PC-3 (cell line): ENCODE results near the gene CDC27. TPM values are rescaled to one million over a fixed set of nuclear protein-coding genes. Genes with fewer than 3 reads are reported as not detected.

ENCODE experiments used
- ATAC-seq: fragments of 200-7000 bp; cut with Tn5 transposase; 2 replicates; pipeline ENCODE4 v1.9.1; 2020; ENCODE audit warnings: mild to moderate bottlenecking, moderate library complexity
- BruUV-seq: library from RNA; stranded (reverse); fragments of 400-500 nt; replicated peaks from 2 replicates; lab custom pipeline; 2021; lab: Mats Ljungman, UMichigan
- CTCF ChIA-PET: fragments of 300-600 bp; sonication (Branson Sonifier 250); formaldehyde crosslinking; loops from one replicate; lab custom pipeline; 2022; ENCODE audit warnings: antibody characterized with exemption; lab: Charles Lee
- POLR2A ChIA-PET: fragments of 300-600 bp; sonication (Branson Sonifier 250); formaldehyde crosslinking; loops from one replicate; lab custom pipeline; 2022; ENCODE audit warnings: antibody characterized with exemption; ENCODE audit not compliant: unreplicated experiment; lab: Charles Lee
- DNase-seq: peaks from one replicate; pipeline ENCODE4 v3.0.0-alpha.2; 2015
- H2AFZ ChIP-seq: fragments of 300-600 bp; sonication (generic); 2 replicates; pipeline ENCODE4 v1.6.0; 2016; ENCODE audit warnings: antibody characterized with exemption, low read length
- H3F3A ChIP-seq: fragments of 300-600 bp; sonication (generic); one replicate; pipeline ENCODE4 v1.6.0; 2017; ENCODE audit warnings: antibody characterized with exemption, low read length, control low read depth, mild to moderate bottlenecking; ENCODE audit not compliant: unreplicated experiment
- H3K27ac ChIP-seq: fragments of 300-600 bp; sonication (generic); 2 replicates; pipeline ENCODE4 v1.5.1; 2016; ENCODE audit warnings: mild to moderate bottlenecking, low read length
- H3K27me3 ChIP-seq: fragments of 300-600 bp; sonication (generic); 2 replicates; pipeline ENCODE4 v1.6.1; 2016; ENCODE audit warnings: low read length, mixed read lengths
- H3K36me3 ChIP-seq: fragments of 300-600 bp; sonication (generic); 2 replicates; pipeline ENCODE4 v1.6.1; 2016; ENCODE audit warnings: low read depth, mixed run types, low read length, mixed read lengths
- H3K4me1 ChIP-seq: fragments of 300-600 bp; sonication (generic); 2 replicates; pipeline ENCODE4 v1.5.1; 2016; ENCODE audit warnings: low read length; ENCODE audit not compliant: insufficient read depth
- H3K4me2 ChIP-seq: fragments of 300-600 bp; sonication (generic); 2 replicates; pipeline ENCODE4 v1.6.0; 2016; ENCODE audit warnings: low read length
- H3K4me3 ChIP-seq: fragments of 300-600 bp; sonication (generic); 2 replicates; pipeline ENCODE4 v1.5.1; 2016; ENCODE audit warnings: mild to moderate bottlenecking, low read length, mixed read lengths
- H3K79me2 ChIP-seq: fragments of 300-600 bp; sonication (generic); 2 replicates; pipeline ENCODE4 v1.6.1; 2017; ENCODE audit warnings: low read length, mixed read lengths
- H3K9ac ChIP-seq: fragments of 300-600 bp; sonication (generic); 2 replicates; pipeline ENCODE4 v1.6.0; 2016; ENCODE audit warnings: mild to moderate bottlenecking, low read length
- H3K9me2 ChIP-seq: fragments of 300-600 bp; sonication (generic); replicated peaks from 2 replicates; pipeline ENCODE4 v1.6.1; 2016; ENCODE audit warnings: mixed run types, low read length, mixed read lengths
- H3K9me3 ChIP-seq: fragments of 300-600 bp; sonication (generic); 2 replicates; pipeline ENCODE4 v1.6.1; 2016; ENCODE audit warnings: low read length, mixed read lengths
- H4K20me1 ChIP-seq: fragments of 300-600 bp; sonication (generic); 2 replicates; pipeline ENCODE4 v1.6.1; 2016; ENCODE audit warnings: low read length, mixed read lengths
- CTCF ChIP-seq: fragments of 300-600 bp; sonication (generic); conservative IDR thresholded peaks from 2 replicates; pipeline ENCODE4 v1.5.1; 2017; ENCODE audit warnings: antibody characterized with exemption, low read depth, mild to moderate bottlenecking, low read length
- EZH2 ChIP-seq: fragments of 300-600 bp; sonication (generic); IDR thresholded peaks from one replicate; pipeline ENCODE4 v1.6.1; 2017; ENCODE audit warnings: antibody characterized with exemption, mild to moderate bottlenecking, low read length; ENCODE audit not compliant: unreplicated experiment
- EZH2phosphoT487 ChIP-seq: fragments of 300-600 bp; sonication (generic); IDR thresholded peaks from 2 replicates; pipeline ENCODE4 v1.6.1; 2018; ENCODE audit warnings: mild to moderate bottlenecking, antibody characterized with exemption, low read length, borderline replicate concordance
- intact Hi-C: fragments of 100-400 bp; cut with micrococcal nuclease; formaldehyde crosslinking; loops from 2 replicates; pipeline ENCODE4 v1.9.0; 2023
- total RNA-seq: library from RNA; depleted of rRNA; stranded (reverse); fragments of >200 nt; gene quantifications from 2 replicates; pipeline ENCODE4 v1.2.3, GENCODE V29; 2014

Gene CDC27
- total RNA-seq, 1 experiment from 2014 or later = 167 TPM

- POLR2A ChIA-PET = interaction anchor here (0.6 kb wide), 1 partner anchor 15 kb away, joined by 9 read pairs; no protein-coding TSS in a partner anchor
- H3K27me3 ChIP-seq = no peaks in the 10 kb centered on the region
- ATAC-seq = no peak
- H3K9me2 ChIP-seq = no peaks in the 10 kb centered on the region
- H3K4me3 ChIP-seq = no peak overlapping the region
- TF ChIP-seq EZH2 = no peak
- TF ChIP-seq EZH2phosphoT487 = no peak
- TF ChIP-seq CTCF = no peak
- H3K9me3 ChIP-seq = no peaks in the 10 kb centered on the region
- intact Hi-C loops = no loop called here
- no peaks in the 10 kb centered on the region for H3K4me1 ChIP-seq
- H3F3A ChIP-seq = no peaks in the 10 kb centered on the region
- no peaks in the 10 kb centered on the region for H3K36me3 ChIP-seq
- H3K27ac ChIP-seq = no peak overlapping the region
- H3K9ac ChIP-seq = no peak overlapping the region
- CTCF ChIA-PET = no interaction called here
- H4K20me1 ChIP-seq = no peaks in the 10 kb centered on the region
- H3K4me2 ChIP-seq = no peak overlapping the region
- no TSS peak for BruUV-seq
- no peak for DNase-seq
- no peak overlapping the region for H2AFZ ChIP-seq
- peaks cover 49% of the 10 kb centered on the region for H3K79me2 ChIP-seq
Measured at GRCh38 chr17:47085736-47086135, 103.4 kb downstream of the CDC27 start.

GRCh38 chr17:47078801-47079200, 110.3 kb downstream of the CDC27 start:
- H3K9me3 ChIP-seq = no peaks in the 10 kb centered on the region
- intact Hi-C loops = no loop called here
- no peak overlapping the region for H3K4me3 ChIP-seq

More at GRCh38 chr17:47078801-47079200, 110.3 kb downstream of the CDC27 start:
- Histone ChIP-seq H3F3A (no peaks in the 10 kb centered on the region), H3K79me2 (peaks cover 10% of the 10 kb centered on the region), H3K27me3 (no peaks in the 10 kb centered on the region), H4K20me1 (no peaks in the 10 kb centered on the region), H3K4me1 (peaks cover 13% of the 10 kb centered on the region), H3K27ac (no peak overlapping the region), H3K9ac (no peak overlapping the region), H3K9me2 (no peaks in the 10 kb centered on the region), H2AFZ (no peak overlapping the region), H3K36me3 (no peaks in the 10 kb centered on the region), H3K4me2 (no peak overlapping the region)
- ATAC-seq (no peak), DNase-seq (no peak)
- CTCF ChIA-PET = no interaction called here
- POLR2A ChIA-PET = no interaction called here
- no peak for TF ChIP-seq EZH2phosphoT487
- TF ChIP-seq EZH2 = no peak
- TF ChIP-seq CTCF = no peak
- BruUV-seq = no TSS peak
